ENCODE results near the gene ACSM4.
"Not testable (repeated sequence)": the region's sequence is repeated elsewhere in the genome, so short reads cannot be mapped to it uniquely, and the experiment has no call there.

ACSM4 gene

DNA sequence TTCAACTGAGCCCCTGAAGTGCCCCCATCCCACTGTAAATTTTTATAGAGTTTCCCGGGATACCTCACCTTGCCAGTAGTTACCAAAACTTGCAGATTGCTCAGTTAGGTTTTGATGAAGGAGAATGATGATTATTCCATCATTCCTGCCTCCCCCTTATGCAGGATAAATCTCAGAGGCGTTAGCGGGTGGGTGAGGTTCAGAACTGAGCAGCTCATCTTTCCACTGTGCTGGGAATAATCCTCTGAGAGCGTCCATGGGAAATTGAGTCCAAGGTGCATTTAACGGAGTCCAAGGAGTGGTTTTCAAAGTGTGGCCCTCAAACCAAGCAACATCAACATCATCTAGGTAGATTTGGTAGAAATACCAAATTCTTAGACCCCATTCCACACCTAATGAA, 18.7 kb downstream of the ACSM4 start:
- TF ChIP-seq, protein P1, sequence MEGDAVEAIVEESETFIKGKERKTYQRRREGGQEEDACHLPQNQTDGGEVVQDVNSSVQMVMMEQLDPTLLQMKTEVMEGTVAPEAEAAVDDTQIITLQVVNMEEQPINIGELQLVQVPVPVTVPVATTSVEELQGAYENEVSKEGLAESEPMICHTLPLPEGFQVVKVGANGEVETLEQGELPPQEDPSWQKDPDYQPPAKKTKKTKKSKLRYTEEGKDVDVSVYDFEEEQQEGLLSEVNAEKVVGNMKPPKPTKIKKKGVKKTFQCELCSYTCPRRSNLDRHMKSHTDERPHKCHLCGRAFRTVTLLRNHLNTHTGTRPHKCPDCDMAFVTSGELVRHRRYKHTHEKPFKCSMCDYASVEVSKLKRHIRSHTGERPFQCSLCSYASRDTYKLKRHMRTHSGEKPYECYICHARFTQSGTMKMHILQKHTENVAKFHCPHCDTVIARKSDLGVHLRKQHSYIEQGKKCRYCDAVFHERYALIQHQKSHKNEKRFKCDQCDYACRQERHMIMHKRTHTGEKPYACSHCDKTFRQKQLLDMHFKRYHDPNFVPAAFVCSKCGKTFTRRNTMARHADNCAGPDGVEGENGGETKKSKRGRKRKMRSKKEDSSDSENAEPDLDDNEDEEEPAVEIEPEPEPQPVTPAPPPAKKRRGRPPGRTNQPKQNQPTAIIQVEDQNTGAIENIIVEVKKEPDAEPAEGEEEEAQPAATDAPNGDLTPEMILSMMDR (IDR thresholded peaks at IDR 0.05; ENCODE audit: low read depth, low read length), result no peak
- no peak for DNase-seq
- Histone ChIP-seq H3K4me1 (no peaks in the 10 kb centered on the region), H3K9me3 (no peaks in the 10 kb centered on the region), H3K36me3 (peaks cover 12% of the 10 kb centered on the region), H3K4me3 (ENCODE audit: low read depth, low read length) (no peak overlapping the region), H3K27me3 (no peaks in the 10 kb centered on the region)

DNA sequence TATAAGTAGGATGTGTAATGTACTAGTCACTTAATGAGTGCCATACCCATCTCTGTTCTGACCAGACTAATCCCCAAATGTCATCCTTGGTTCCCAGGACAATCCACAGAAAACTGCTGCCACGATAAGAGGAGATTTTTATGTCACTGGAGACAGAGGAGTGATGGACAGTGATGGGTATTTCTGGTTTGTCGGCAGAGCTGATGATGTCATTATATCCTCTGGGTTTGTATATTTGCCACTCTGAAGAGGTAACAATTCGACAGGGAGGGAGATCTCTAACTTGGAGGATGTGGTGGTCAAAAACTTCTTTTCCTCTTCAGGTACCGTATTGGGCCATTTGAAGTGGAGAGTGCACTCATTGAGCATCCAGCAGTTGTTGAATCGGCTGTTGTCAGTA, 20.3 kb downstream of the ACSM4 start:
- TF ChIP-seq, protein P1 (IDR thresholded peaks at IDR 0.05; ENCODE audit: low read depth, low read length), result no peak
- no peaks in the 10 kb centered on the region for H3K4me1 ChIP-seq
- no peak for DNase-seq
- no peaks in the 10 kb centered on the region for H3K27me3 ChIP-seq
- H3K4me3 ChIP-seq (ENCODE audit: low read depth, low read length), result no peak overlapping the region
- H3K9me3 ChIP-seq, result no peaks in the 10 kb centered on the region
- peaks cover 12% of the 10 kb centered on the region for H3K36me3 ChIP-seq

DNA sequence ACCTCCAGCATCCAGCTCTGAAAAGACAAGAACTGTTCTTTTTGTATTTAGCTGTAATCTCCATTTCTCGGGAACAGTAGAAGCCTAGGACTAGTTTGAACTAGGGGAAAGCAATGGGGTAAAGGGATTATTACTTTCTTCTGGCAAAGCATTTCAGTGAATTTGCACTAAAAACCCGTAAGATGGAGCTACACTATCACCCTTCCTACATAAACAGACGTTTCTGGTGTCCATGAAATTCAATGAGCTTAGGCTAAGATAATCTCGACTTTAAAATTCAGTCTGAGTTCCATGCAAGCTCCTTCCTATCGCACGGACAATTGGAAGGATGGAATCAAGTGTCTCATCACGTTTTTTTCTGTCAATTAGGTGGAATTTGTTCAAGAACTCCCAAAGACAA, 24.0 kb downstream of the ACSM4 start:
- TF ChIP-seq, protein P1 (IDR thresholded peaks at IDR 0.05; ENCODE audit: low read depth, low read length), result no peak
- H3K36me3 ChIP-seq, result peaks cover 12% of the 10 kb centered on the region
- DNase-seq, result no peak
- no peak overlapping the region for H3K4me3 ChIP-seq (ENCODE audit: low read depth, low read length)
- no peaks in the 10 kb centered on the region for H3K4me1 ChIP-seq
- H3K9me3 ChIP-seq, result no peaks in the 10 kb centered on the region; the same call in 1 of the 2 replicates
- no peaks in the 10 kb centered on the region for H3K27me3 ChIP-seq

DNA sequence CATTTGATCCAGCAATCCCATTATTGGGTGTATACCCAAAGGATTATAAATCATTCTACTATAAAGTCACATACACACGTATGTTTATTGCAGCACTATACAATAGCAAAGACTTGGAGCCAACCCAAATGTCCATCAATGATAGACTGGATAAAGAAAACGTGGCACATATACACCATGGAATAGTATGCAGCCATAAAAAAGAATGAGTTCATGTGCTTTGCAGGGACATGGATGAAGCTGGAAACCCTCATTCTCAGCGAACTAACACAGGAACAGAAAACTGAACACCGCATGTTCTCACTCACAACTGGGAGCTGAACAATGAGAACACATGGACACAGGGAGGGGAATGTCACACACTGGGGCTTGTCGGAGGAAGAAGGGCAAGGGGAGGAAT, 33.9 kb downstream of the ACSM4 start:
- H3K36me3 ChIP-seq; H3K27me3 ChIP-seq; H3K9me3 ChIP-seq; H3K4me1 ChIP-seq; DNase-seq; H3K4me3 ChIP-seq (ENCODE audit: low read depth, low read length): not testable (repeated sequence)

DNA sequence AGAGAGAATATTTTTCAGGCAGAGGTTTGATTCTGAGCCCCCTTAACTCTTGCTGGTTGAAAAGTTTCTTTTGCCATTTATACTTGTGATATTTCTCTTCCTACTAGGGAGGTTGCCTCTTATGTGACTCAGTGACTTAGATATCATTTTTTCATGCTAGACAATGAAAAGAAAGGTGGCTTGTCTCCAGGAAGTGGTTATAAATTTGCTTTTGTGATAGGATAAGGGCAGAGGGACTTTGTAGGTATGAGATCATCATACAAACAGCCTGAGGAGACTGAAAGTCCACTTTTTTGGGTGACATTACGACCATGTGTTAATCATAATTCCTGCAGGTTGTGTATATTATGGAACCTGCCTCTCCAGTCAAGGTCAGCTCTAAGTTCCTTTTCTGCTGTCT, 35.8 kb downstream of the ACSM4 start:
- no peak overlapping the region for H3K4me3 ChIP-seq (ENCODE audit: low read depth, low read length)
- no peaks in the 10 kb centered on the region for H3K9me3 ChIP-seq
- TF ChIP-seq, protein P1 (IDR thresholded peaks at IDR 0.05; ENCODE audit: low read depth, low read length), result no peak
- DNase-seq, result no peak
- peaks cover 5% of the 10 kb centered on the region for H3K36me3 ChIP-seq
- H3K27me3 ChIP-seq, result no peaks in the 10 kb centered on the region; the same call in 1 of the 2 replicates
- H3K4me1 ChIP-seq, result no peaks in the 10 kb centered on the region

DNA sequence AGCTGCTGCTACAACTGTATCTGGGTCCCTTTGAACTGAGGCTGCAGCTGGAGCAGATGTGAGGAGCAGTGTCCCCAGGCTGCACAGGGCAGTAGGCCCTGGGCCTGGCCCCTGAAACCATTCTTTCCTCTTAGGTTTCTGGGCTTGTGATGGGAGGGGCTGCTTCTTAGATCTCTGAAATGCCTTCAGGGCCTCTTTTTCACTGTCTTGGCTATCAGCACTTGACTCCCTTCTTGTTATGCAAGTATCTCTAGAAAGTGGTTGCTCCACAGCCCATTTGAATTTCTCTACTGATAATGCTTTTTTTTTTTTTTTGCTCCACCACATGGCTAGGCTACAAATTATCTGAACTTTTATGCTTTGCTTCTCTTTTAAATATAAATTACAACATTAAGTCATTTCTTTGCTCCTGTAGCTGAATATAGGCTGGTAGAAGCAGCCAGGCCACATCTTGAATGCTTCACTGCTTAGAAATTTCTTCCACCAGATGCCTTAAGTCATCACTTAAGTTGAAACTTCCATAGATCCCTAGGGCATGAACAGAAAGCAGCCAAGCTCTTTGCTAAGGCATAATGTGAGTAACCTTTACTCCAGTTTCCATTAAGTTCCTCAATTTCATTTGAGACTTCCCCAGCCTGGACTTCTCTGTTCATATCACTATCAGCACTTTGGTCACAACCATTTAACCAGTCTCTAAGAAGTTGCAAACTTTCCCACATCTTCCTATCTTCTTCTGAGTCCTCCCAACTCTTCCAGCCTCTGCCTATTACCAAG, 41.1 kb downstream of the ACSM4 start:
- Histone ChIP-seq H3K9me3 (no peaks in the 10 kb centered on the region), H3K4me3 (ENCODE audit: low read depth, low read length) (no peak overlapping the region), H3K4me1 (no peaks in the 10 kb centered on the region), H3K27me3 (no peaks in the 10 kb centered on the region; the same call in 1 of the 2 replicates), H3K36me3 (peaks cover 14% of the 10 kb centered on the region)
- TF ChIP-seq, protein P1 (IDR thresholded peaks at IDR 0.05; ENCODE audit: low read depth, low read length), result no peak
- DNase-seq, result no peak
